GM19463 (cell line): ENCODE results near the gene JADE1.

Source experiments
- ATAC-seq: cut with Tn5 transposase; IDR thresholded peaks from one replicate; pipeline ENCODE4 v1.9.1; 2021; ENCODE audit warnings: mild to moderate bottlenecking, moderate library complexity; ENCODE audit not compliant: unreplicated experiment

JADE1 gene

GRCh38 chr4:128840711-128841318 lies 31.3 kb downstream of the JADE1 start:
- ATAC-seq, result no peak

- no peak for ATAC-seq
Observed at GRCh38 chr4:128841402-128841801, 31.9 kb downstream of the JADE1 start.

- ATAC-seq, result no peak
Observed at GRCh38 chr4:128844931-128845330, 35.4 kb downstream of the JADE1 start.

- no peak for ATAC-seq
Observed at GRCh38 chr4:128846063-128846462, 36.6 kb downstream of the JADE1 start.

- no peak for ATAC-seq
Observed at GRCh38 chr4:128847082-128847724, 37.7 kb downstream of the JADE1 start.

- no peak for ATAC-seq
Observed at GRCh38 chr4:128848461-128848860, 39.0 kb downstream of the JADE1 start.

- no peak for ATAC-seq
Observed at GRCh38 chr4:128850252-128850651, 40.8 kb downstream of the JADE1 start.

GRCh38 chr4:128853741-128854140 lies 44.2 kb downstream of the JADE1 start:
- ATAC-seq, result no peak

- ATAC-seq, result peak; percentile 75
Observed at GRCh38 chr4:128854433-128854832, 44.9 kb downstream of the JADE1 start.

GRCh38 chr4:128855621-128856020 lies 46.1 kb downstream of the JADE1 start:
- ATAC-seq, result no peak

GRCh38 chr4:128856246-128856645 lies 46.7 kb downstream of the JADE1 start:
- ATAC-seq, result no peak

GRCh38 chr4:128858879-128859671 lies 49.6 kb downstream of the JADE1 start:
- no peak for ATAC-seq

- no peak for ATAC-seq
Observed at GRCh38 chr4:128859887-128860677, 50.6 kb downstream of the JADE1 start.

GRCh38 chr4:128861856-128862518 lies 52.5 kb downstream of the JADE1 start:
- ATAC-seq, result peak; percentile 16

GRCh38 chr4:128862608-128863311 lies 53.3 kb downstream of the JADE1 start:
- peak; percentile 72 for ATAC-seq

GRCh38 chr4:128863312-128864075 lies 54.0 kb downstream of the JADE1 start:
- ATAC-seq, result no peak

GRCh38 chr4:128865132-128865531 lies 55.6 kb downstream of the JADE1 start:
- no peak for ATAC-seq

- no peak for ATAC-seq
Observed at GRCh38 chr4:128866269-128866668, 56.8 kb downstream of the JADE1 start.

- ATAC-seq, result no peak
Observed at GRCh38 chr4:128866691-128867090, 57.2 kb downstream of the JADE1 start.
